Fibroblast of pulmonary artery (primary cell): ENCODE data around the gene SETD6.

Source experiments
- DNase-seq: peaks from one replicate; pipeline ENCODE4 v3.0.0-alpha.2; 2010; ENCODE audit warnings: low read depth
- H3K4me3 ChIP-seq: replicated peaks from 2 replicates; pipeline ENCODE4 v1.5.1; 2011; ENCODE audit warnings: low read depth, mild to moderate bottlenecking, control low read depth, low read length, moderate library complexity
- CTCF ChIP-seq: IDR thresholded peaks from 2 replicates; pipeline ENCODE4 v1.5.1; 2011; ENCODE audit warnings: mild to moderate bottlenecking, control low read depth, low read length, inconsistent platforms; ENCODE audit errors: missing control alignments

Gene SETD6

GRCh38 chr16:58509256-58510096 is 5.8 kb upstream of the SETD6 start:
- no peak for DNase-seq
- no peak for TF ChIP-seq CTCF
- no peak overlapping the region for H3K4me3 ChIP-seq

GRCh38 chr16:58510097-58510775 is 5.1 kb upstream of the SETD6 start:
- TF ChIP-seq CTCF = no peak
- DNase-seq = no peak
- no peak overlapping the region for H3K4me3 ChIP-seq

- DNase-seq = no peak
- H3K4me3 ChIP-seq = no peak overlapping the region
- TF ChIP-seq CTCF = no peak
Observed at GRCh38 chr16:58510776-58511628, 4.3 kb upstream of the SETD6 start.

GRCh38 chr16:58511933-58512815 is 3.1 kb upstream of the SETD6 start:
- H3K4me3 ChIP-seq = no peak overlapping the region
- peak; percentile 68 for DNase-seq
- TF ChIP-seq CTCF = peak; percentile 72

- no peak for DNase-seq
- no peak overlapping the region for H3K4me3 ChIP-seq
- TF ChIP-seq CTCF = no peak
Observed at GRCh38 chr16:58513874-58514273, 1.4 kb upstream of the SETD6 start.
